Neural crest cell (in vitro differentiated cells): Measurements from ENCODE around the gene NHERF2. TPM values are rescaled to one million over a fixed set of nuclear protein-coding genes. Genes with fewer than 3 reads are reported as not detected.

Experiments
- DNase-seq: peaks from one replicate; pipeline ENCODE4 v3.0.0; 2021; ENCODE audit warnings: low read depth, mixed read lengths, low spot score
- H3K27ac Mint-ChIP-seq: one replicate; pipeline ENCODE4 v1.8.0; 2021; ENCODE audit warnings: mild to moderate bottlenecking, mixed read lengths; ENCODE audit not compliant: unreplicated experiment
- H3K27me3 Mint-ChIP-seq: 2 replicates; pipeline ENCODE4 v1.8.0; 2021; ENCODE audit warnings: low read depth, mild to moderate bottlenecking, mixed read lengths
- H3K36me3 Mint-ChIP-seq: 2 replicates; pipeline ENCODE4 v1.8.0; 2021; ENCODE audit warnings: low read depth, mild to moderate bottlenecking, mixed read lengths
- H3K4me1 Mint-ChIP-seq: 2 replicates; pipeline ENCODE4 v1.8.0; 2021; ENCODE audit warnings: mixed read lengths
- H3K4me3 Mint-ChIP-seq: one replicate; pipeline ENCODE4 v1.8.0; 2021; ENCODE audit warnings: mild to moderate bottlenecking, mixed read lengths
- H3K9me3 Mint-ChIP-seq: 2 replicates; pipeline ENCODE4 v1.8.0; 2021; ENCODE audit warnings: mixed read lengths
- CTCF ChIP-seq: fragments of 200-600 bp; sonication (generic); conservative IDR thresholded peaks from 2 replicates; pipeline ENCODE4 v1.5.0; 2021; ENCODE audit warnings: antibody characterized with exemption, mild to moderate bottlenecking
- total RNA-seq: library from RNA; stranded (reverse); gene quantifications from 2 replicates; pipeline ENCODE4 v1.2.1, GENCODE V29; 2021

NHERF2 gene
- total RNA-seq, 1 donor from 2014 or later, result 8.1 TPM

DNA sequence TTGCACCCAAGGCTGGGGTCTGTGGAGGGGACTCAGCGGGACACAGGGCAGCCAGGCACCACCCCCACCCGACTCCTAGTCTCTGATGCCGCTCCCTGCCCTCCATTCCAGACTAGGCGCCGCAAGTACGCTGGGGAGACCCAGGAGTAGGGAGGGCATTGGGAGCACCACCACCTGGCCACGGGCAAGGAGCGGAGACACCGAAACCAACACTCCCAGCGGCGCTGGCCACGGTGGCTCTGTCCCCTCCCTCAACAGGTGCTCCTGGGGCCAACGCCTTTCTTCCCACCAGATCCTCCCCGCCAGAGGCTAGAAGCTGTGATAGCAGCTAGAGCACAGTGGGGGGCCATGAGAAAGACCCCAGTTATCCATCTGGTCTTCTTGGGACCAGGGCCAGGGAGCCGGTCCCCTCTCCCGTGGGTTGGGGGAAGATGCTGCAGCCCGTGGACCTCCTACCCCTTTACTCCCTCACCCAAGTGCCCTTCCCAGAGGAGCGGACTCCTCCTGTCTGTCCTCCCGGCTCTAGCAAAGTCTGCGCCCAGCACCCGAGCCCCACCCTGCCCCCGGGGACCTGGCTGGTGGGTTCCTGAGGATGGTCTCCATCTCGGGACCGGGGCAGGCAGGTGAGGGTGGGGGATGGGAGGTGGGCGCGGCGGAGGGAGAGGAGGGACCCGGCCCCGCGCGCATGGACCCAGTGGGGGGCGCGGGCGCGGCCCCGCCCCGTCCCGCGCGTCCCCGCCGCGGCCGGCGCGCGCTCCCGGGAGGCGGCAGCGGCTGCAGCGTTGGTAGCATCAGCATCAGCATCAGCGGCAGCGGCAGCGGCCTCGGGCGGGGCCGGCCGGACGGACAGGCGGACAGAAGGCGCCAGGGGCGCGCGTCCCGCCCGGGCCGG, 37.2 kb upstream of the NHERF2 start, which contains the start of gene SYNGR3:
TSS of gene SYNGR3 (plus strand) at position 762 of the 892 bp plus-strand sequence. CDS start 133 bp downstream, outside the sequence.
- H3K4me1 Mint-ChIP-seq, result peaks cover 16% of the 10 kb centered on the region
- no peak for DNase-seq
- H3K27me3 Mint-ChIP-seq, result peaks cover 69% of the 10 kb centered on the region
- no peak within 1 kb of the TSS for H3K27ac Mint-ChIP-seq
- H3K36me3 Mint-ChIP-seq, result peaks cover 20% of the 10 kb centered on the region
- TF ChIP-seq CTCF, result no peak
- H3K4me3 Mint-ChIP-seq, result peak within 1 kb of the TSS; percentile 87
- H3K9me3 Mint-ChIP-seq, result no peaks in the 10 kb centered on the region

GRCh38 chr16:1990101-1990350, 36.7 kb upstream of the NHERF2 start:
- Mint-ChIP-seq H3K4me3 (no peak overlapping the region), H3K4me1 (peaks cover 11% of the 10 kb centered on the region), H3K27me3 (peaks cover 66% of the 10 kb centered on the region), H3K27ac (no peak overlapping the region), H3K9me3 (no peaks in the 10 kb centered on the region), H3K36me3 (peaks cover 20% of the 10 kb centered on the region)
- no peak for TF ChIP-seq CTCF
- no peak for DNase-seq

DNA sequence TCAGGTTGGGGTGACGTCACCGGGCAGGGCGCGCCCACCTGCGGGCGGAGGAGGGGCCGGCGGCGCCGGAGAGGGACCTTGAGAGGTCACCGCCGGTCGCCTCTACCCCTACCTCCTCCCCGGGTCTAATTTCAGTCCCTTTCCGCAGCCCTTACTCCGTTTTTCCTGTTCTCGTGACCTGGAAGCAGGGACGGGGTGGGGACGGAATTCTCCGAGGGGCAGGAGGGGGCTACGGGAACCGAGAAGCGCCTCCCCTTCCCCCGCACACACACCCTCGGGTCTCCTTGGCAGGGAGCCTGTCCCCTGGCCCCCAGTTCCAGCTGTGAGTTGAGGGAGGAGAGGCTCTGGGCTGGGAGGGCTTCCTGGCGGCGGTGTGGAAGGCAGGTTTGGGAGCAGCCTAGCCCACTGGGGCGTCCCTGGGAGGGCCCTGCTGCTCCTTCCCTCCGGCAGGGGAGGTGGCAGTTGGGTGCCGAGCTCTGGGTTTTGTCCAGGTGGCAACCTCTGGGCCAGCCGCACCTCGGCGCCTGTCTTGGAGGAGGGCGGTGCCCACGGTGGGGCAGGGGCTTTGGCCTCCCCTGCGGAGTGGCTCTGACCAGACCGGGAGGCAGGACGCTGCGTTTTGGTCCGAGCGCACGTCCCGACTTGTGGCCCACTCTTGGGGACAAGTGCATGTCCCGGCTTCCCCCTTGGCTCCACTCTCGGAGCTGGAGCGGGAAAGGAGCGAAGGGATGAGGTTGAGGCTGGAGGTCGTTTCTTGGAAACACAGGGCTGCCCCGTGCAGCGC, 36.2 kb upstream of the NHERF2 start:
- no peak for DNase-seq
- Mint-ChIP-seq H3K4me1 (peaks cover 7% of the 10 kb centered on the region), H3K4me3 (peak overlapping the region; percentile 38)

DNA sequence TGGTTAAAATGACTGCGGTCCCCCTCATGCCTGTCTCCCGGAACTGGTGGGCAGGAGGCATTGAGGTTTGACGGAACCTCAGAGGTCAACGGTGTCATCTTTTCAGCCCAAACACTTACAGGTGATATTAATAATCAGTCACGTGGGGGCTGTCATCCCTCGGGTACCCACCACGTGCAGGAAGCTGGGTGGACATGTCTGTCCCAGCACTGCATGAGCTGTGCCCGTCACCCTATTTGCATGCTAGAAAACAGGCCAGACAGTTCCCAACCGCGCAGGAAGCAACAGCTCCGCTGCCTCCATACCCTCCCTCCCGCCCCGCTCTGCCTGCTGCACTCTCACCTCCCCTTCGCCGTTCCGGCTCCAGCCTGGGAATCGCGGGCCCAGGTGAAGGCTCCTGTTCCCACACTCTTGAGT, 35.6 kb upstream of the NHERF2 start:
- peaks cover 25% of the 10 kb centered on the region for H3K36me3 Mint-ChIP-seq
- H3K27me3 Mint-ChIP-seq, result peaks cover 72% of the 10 kb centered on the region
- no peak for TF ChIP-seq CTCF
- peaks cover 7% of the 10 kb centered on the region for H3K4me1 Mint-ChIP-seq
- peak overlapping the region; percentile 51 for H3K4me3 Mint-ChIP-seq
- DNase-seq, result no peak
- no peaks in the 10 kb centered on the region for H3K9me3 Mint-ChIP-seq
- no peak overlapping the region for H3K27ac Mint-ChIP-seq

More for the DNA sequence above, 36.2 kb upstream of the NHERF2 start:
- no peak overlapping the region for H3K27ac Mint-ChIP-seq
- peaks cover 24% of the 10 kb centered on the region for H3K36me3 Mint-ChIP-seq
- no peaks in the 10 kb centered on the region for H3K9me3 Mint-ChIP-seq
- no peak for TF ChIP-seq CTCF
- H3K27me3 Mint-ChIP-seq, result peaks cover 69% of the 10 kb centered on the region

GRCh38 chr16:1991588-1991947, 35.1 kb upstream of the NHERF2 start:
- Mint-ChIP-seq H3K4me1 (peaks cover 7% of the 10 kb centered on the region), H3K9me3 (no peaks in the 10 kb centered on the region), H3K27ac (no peak overlapping the region), H3K36me3 (peaks cover 24% of the 10 kb centered on the region), H3K27me3 (peaks cover 70% of the 10 kb centered on the region), H3K4me3 (peak overlapping the region; percentile 51)
- TF ChIP-seq CTCF, result no peak
- no peak for DNase-seq
